ENCODE results near the gene UST.

GRCh38 chr6:148800536-148800935, 53.7 kb downstream of the UST start:
- TF ChIP-seq ZNF274 (IDR thresholded peaks at IDR 0.05; ENCODE audit: low read depth, low read length) (no peak), SUZ12 (IDR thresholded peaks at IDR 0.05; ENCODE audit: extremely low read depth, insufficient read depth, insufficient read length) (no peak)

Data from NT2/D1 (cell line).